Mesenchymal stem cell (in vitro differentiated cells and primary cell): Measurements from ENCODE around the gene SPPL3.

ENCODE experiments used
- DNase-seq: peaks from one replicate; pipeline ENCODE4 v3.0.0-alpha.2; 2013
- H2AFZ ChIP-seq: one replicate; pipeline ENCODE4 v1.6.1; 2013; ENCODE audit warnings: low read depth, mild to moderate bottlenecking, control low read depth, inconsistent platforms, low read length, moderate library complexity
- H2AK5ac ChIP-seq: 2 replicates; pipeline ENCODE4 v1.6.1; 2013; ENCODE audit warnings: low read length, moderate library complexity, mild to moderate bottlenecking, inconsistent platforms; ENCODE audit not compliant: severe bottlenecking
- H2BK120ac ChIP-seq: one replicate; pipeline ENCODE4 v1.6.1; 2013; ENCODE audit warnings: low read depth, mild to moderate bottlenecking, inconsistent platforms, low read length, moderate library complexity
- H2BK12ac ChIP-seq, 2 experiments: one replicate each; pipeline ENCODE4 v1.6.1; 2013; ENCODE audit warnings: inconsistent platforms in 2 of 2, low read length in 2 of 2, mild to moderate bottlenecking in 2 of 2, moderate library complexity in 2 of 2, control low read depth in 1 of 2
- H2BK15ac ChIP-seq: one replicate; pipeline ENCODE4 v1.6.1; 2013; ENCODE audit warnings: mild to moderate bottlenecking, low read depth, inconsistent platforms; ENCODE audit not compliant: poor library complexity, severe bottlenecking
- H2BK5ac ChIP-seq: 2 replicates; pipeline ENCODE4 v1.6.1; 2013; ENCODE audit warnings: low read depth, mild to moderate bottlenecking, low read length, control low read depth, inconsistent platforms; ENCODE audit not compliant: poor library complexity, severe bottlenecking
- H3K14ac ChIP-seq, 2 experiments: one replicate each; pipeline ENCODE4 v1.6.1; 2013; ENCODE audit warnings: inconsistent platforms in 2 of 2, low read length in 2 of 2, control low read depth in 1 of 2, mild to moderate bottlenecking in 1 of 2, moderate library complexity in 1 of 2
- H3K18ac ChIP-seq, 2 experiments: one replicate each; pipeline ENCODE4 v1.6.1; 2013; ENCODE audit warnings: inconsistent platforms in 2 of 2, low read length in 2 of 2, control low read depth in 1 of 2, low read depth in 1 of 2, mild to moderate bottlenecking in 1 of 2
- H3K23ac ChIP-seq, 2 experiments: one replicate each; pipeline ENCODE4 v1.6.1; 2013; ENCODE audit warnings: inconsistent platforms in 2 of 2, low read length in 2 of 2, mild to moderate bottlenecking in 2 of 2, moderate library complexity in 2 of 2, control low read depth in 1 of 2
- H3K27ac ChIP-seq: 2 replicates; pipeline ENCODE4 v1.5.1; 2013; ENCODE audit warnings: mild to moderate bottlenecking, moderate library complexity, low read length, control low read depth, inconsistent platforms; ENCODE audit not compliant: poor library complexity, severe bottlenecking
- H3K27me3 ChIP-seq, 2 experiments: 2 replicates each; pipeline versions ENCODE4 v1.6.1 to v1.7.0; 2013; ENCODE audit warnings: low read length in 2 of 2, mild to moderate bottlenecking in 2 of 2, moderate library complexity in 2 of 2, control low read depth in 1 of 2, inconsistent platforms in 1 of 2; ENCODE audit not compliant: control insufficient read depth in 1 of 2, insufficient read depth in 1 of 2
- H3K36me3 ChIP-seq, 2 experiments: 2 replicates each; pipeline versions ENCODE4 v1.6.1 to v1.7.0; 2013; ENCODE audit warnings: low read length in 2 of 2, control low read depth in 1 of 2, inconsistent platforms in 1 of 2, low read depth in 1 of 2, mild to moderate bottlenecking in 1 of 2; ENCODE audit not compliant: insufficient read depth in 2 of 2, control insufficient read depth in 1 of 2
- H3K4ac ChIP-seq, 2 experiments: one replicate each; pipeline ENCODE4 v1.6.1; 2013; ENCODE audit warnings: inconsistent platforms in 2 of 2, low read length in 2 of 2, mild to moderate bottlenecking in 2 of 2, moderate library complexity in 2 of 2, control low read depth in 1 of 2, low read depth in 1 of 2
- H3K4me1 ChIP-seq: 2 replicates; pipeline ENCODE4 v1.6.1; 2013; ENCODE audit warnings: low read depth, low read length, control low read depth; ENCODE audit not compliant: control insufficient read depth, insufficient read depth
- H3K4me2 ChIP-seq: 2 replicates; pipeline ENCODE4 v1.6.1; 2013; ENCODE audit warnings: low read length, mild to moderate bottlenecking, inconsistent platforms; ENCODE audit not compliant: poor library complexity, severe bottlenecking
- H3K4me3 ChIP-seq, 2 experiments: 2 replicates each; pipeline versions ENCODE4 v1.5.1 to v1.7.0; 2013; ENCODE audit warnings: low read length in 2 of 2, mild to moderate bottlenecking in 2 of 2, control low read depth in 1 of 2, low read depth in 1 of 2; ENCODE audit not compliant: insufficient read depth in 1 of 2
- H3K79me1 ChIP-seq: replicated peaks from 2 replicates; pipeline ENCODE4 v1.6.1; 2013; ENCODE audit warnings: mild to moderate bottlenecking, control low read depth, low read length, inconsistent platforms; ENCODE audit not compliant: poor library complexity, severe bottlenecking
- H3K9ac ChIP-seq: 2 replicates; pipeline ENCODE4 v1.7.0; 2013; ENCODE audit warnings: mild to moderate bottlenecking, low read length, moderate library complexity
- H3K9me3 ChIP-seq: 2 replicates; pipeline ENCODE4 v1.7.0; 2013; ENCODE audit warnings: mild to moderate bottlenecking, low read length; ENCODE audit not compliant: control insufficient read depth
- H4K8ac ChIP-seq: one replicate; pipeline ENCODE4 v1.6.1; 2013; ENCODE audit warnings: inconsistent platforms, mild to moderate bottlenecking, low read length, moderate library complexity
- H4K91ac ChIP-seq: one replicate; pipeline ENCODE4 v1.6.1; 2013; ENCODE audit warnings: mild to moderate bottlenecking, low read length, inconsistent platforms
- WGBS: methylation state at CpG from one replicate; pipeline ENCODE4 v1.1.7; 2013; ENCODE audit warnings: mixed read lengths; 5-methylcytosine and 5-hydroxymethylcytosine counted together

Gene SPPL3

GRCh38 chr12:120843472-120843871 lies 60.7 kb downstream of the SPPL3 start:
- H3K79me1 ChIP-seq, result peaks cover 26% of the 10 kb centered on the region
- 96% methylated on average over 6 of the region's 6 CpGs for WGBS
- H3K27ac ChIP-seq, result no peak overlapping the region
- no peak overlapping the region for H2BK15ac ChIP-seq
- H2AFZ ChIP-seq, result no peak overlapping the region
- no peak overlapping the region for H2BK5ac ChIP-seq
- H3K9ac ChIP-seq, result no peak overlapping the region
- H3K27me3 ChIP-seq, result no peaks in the 10 kb centered on the region
- H2AK5ac ChIP-seq, result no peak overlapping the region
- H3K4me1 ChIP-seq, result no peaks in the 10 kb centered on the region
- H3K4me3 ChIP-seq, result no peak overlapping the region
- no peak overlapping the region for H3K14ac ChIP-seq
- H3K9me3 ChIP-seq, result no peaks in the 10 kb centered on the region
- no peak overlapping the region for H2BK120ac ChIP-seq
- H2BK12ac ChIP-seq, result no peak overlapping the region
- H3K23ac ChIP-seq, result no peak overlapping the region
- H3K36me3 ChIP-seq, result peaks cover 0 to 6% of the 10 kb centered on the region in 2 experiments
- no peak overlapping the region for H4K91ac ChIP-seq
- H3K18ac ChIP-seq, result no peak overlapping the region
- no peak for DNase-seq
- no peak overlapping the region for H3K4me2 ChIP-seq
- no peak overlapping the region for H3K4ac ChIP-seq
- no peak overlapping the region for H4K8ac ChIP-seq

DNA sequence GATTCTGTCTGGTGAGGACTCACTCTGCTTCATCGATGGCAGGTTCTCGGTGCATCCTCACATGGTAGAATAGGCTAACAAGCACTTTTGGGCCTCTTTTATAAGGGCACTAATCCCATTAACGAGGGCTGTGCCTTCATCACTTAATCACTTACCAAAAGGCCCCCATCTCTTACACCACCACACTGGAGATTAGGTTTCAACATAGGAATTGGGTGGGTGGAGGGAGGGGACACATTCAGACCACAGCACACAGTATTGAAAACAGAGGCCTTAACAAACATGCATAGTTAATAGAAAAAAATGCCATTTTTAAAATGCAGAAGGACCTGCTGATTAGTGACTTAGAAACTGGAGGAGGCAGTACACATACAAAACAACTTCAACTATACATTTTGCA lies 61.6 kb downstream of the SPPL3 start:
- no peak overlapping the region for H3K27ac ChIP-seq
- H3K4me1 ChIP-seq, result no peaks in the 10 kb centered on the region
- no peak overlapping the region for H3K23ac ChIP-seq
- no peaks in the 10 kb centered on the region for H3K9me3 ChIP-seq
- H2BK5ac ChIP-seq, result no peak overlapping the region
- peaks cover 32% of the 10 kb centered on the region for H3K79me1 ChIP-seq
- H4K91ac ChIP-seq, result no peak overlapping the region
- no peak overlapping the region for H2AFZ ChIP-seq
- no peak overlapping the region for H2AK5ac ChIP-seq
- H3K18ac ChIP-seq, result no peak overlapping the region
- H3K27me3 ChIP-seq, result no peaks in the 10 kb centered on the region
- H3K4me2 ChIP-seq, result no peak overlapping the region
- DNase-seq, result no peak
- no peak overlapping the region for H2BK15ac ChIP-seq
- no peak overlapping the region for H2BK12ac ChIP-seq
- H3K14ac ChIP-seq, result no peak overlapping the region
- H4K8ac ChIP-seq, result no peak overlapping the region
- H3K4me3 ChIP-seq, result no peak overlapping the region
- no peak overlapping the region for H3K4ac ChIP-seq
- no peak overlapping the region for H2BK120ac ChIP-seq
- peaks cover 0 to 6% of the 10 kb centered on the region in 2 experiments for H3K36me3 ChIP-seq
- H3K9ac ChIP-seq, result no peak overlapping the region
- 93% methylated on average over 2 of the region's 3 CpGs for WGBS

GRCh38 chr12:120841525-120841924 lies 62.6 kb downstream of the SPPL3 start:
- Histone ChIP-seq H3K4ac (no peak overlapping the region), H3K4me1 (no peaks in the 10 kb centered on the region), H3K4me2 (no peak overlapping the region), H3K18ac (no peak overlapping the region), H3K14ac (no peak overlapping the region), H3K27ac (no peak overlapping the region), H4K91ac (no peak overlapping the region), H3K27me3 (no peaks in the 10 kb centered on the region), H2AK5ac (no peak overlapping the region), H2BK15ac (no peak overlapping the region), H3K36me3 (peaks cover 0 to 6% of the 10 kb centered on the region in 2 experiments), H3K79me1 (peaks cover 33% of the 10 kb centered on the region), H4K8ac (no peak overlapping the region), H3K23ac (no peak overlapping the region), H3K4me3 (no peak overlapping the region), H3K9me3 (no peaks in the 10 kb centered on the region), H3K9ac (no peak overlapping the region), H2BK5ac (no peak overlapping the region), H2BK12ac (no peak overlapping the region), H2AFZ (no peak overlapping the region), H2BK120ac (no peak overlapping the region)
- no peak for DNase-seq
- 100% methylated on average over 1 of the region's 3 CpGs for WGBS

DNA sequence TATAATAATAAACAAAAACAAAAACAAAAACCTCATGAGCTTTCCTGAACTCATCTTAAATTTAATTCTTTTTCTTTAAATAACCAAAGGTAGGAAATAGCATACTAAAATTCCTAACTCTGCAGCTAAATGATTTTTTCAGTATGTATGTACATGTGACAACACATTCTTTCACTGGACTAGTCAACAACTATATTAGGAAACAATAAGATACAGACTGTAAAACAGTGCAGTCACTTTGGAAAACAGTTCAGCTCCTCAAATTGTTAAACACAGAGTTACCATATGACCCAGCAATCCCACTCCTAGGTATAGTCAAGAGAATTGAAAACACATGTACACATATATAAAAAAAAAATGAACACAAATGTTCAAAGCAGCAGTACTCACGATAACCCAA lies 64.7 kb downstream of the SPPL3 start:
- no peak overlapping the region for H3K14ac ChIP-seq
- H4K91ac ChIP-seq, result no peak overlapping the region
- H3K79me1 ChIP-seq, result peaks cover 26% of the 10 kb centered on the region
- no peak overlapping the region for H3K9ac ChIP-seq
- H3K4me3 ChIP-seq, result no peak overlapping the region
- no peak overlapping the region for H2AFZ ChIP-seq
- H3K18ac ChIP-seq, result no peak overlapping the region
- H2BK12ac ChIP-seq, result no peak overlapping the region
- no peak overlapping the region for H2AK5ac ChIP-seq
- H3K27ac ChIP-seq, result no peak overlapping the region
- no peaks in the 10 kb centered on the region for H3K4me1 ChIP-seq
- no peaks in the 10 kb centered on the region for H3K9me3 ChIP-seq
- no peak overlapping the region for H3K4ac ChIP-seq
- H2BK120ac ChIP-seq, result no peak overlapping the region
- H3K23ac ChIP-seq, result no peak overlapping the region
- no peaks in the 10 kb centered on the region for H3K27me3 ChIP-seq
- H2BK5ac ChIP-seq, result no peak overlapping the region
- WGBS, result no CpG with 5 or more reads among the region's 1 CpG
- H3K36me3 ChIP-seq, result no peaks in the 10 kb centered on the region
- H4K8ac ChIP-seq, result no peak overlapping the region
- DNase-seq, result no peak
- H3K4me2 ChIP-seq, result no peak overlapping the region
- H2BK15ac ChIP-seq, result no peak overlapping the region
